CD8-positive, alpha-beta memory T cell (primary cell): ENCODE data around the gene KAZN. TPM values are rescaled to one million over a fixed set of nuclear protein-coding genes. Genes with fewer than 3 reads are reported as not detected.

Source experiments
- CTCF ChIA-PET: fragments of 350-600 bp; sonication (Branson Sonifier 250); formaldehyde crosslinking; loops from one replicate; lab custom pipeline; 2021; ENCODE audit warnings: antibody characterized with exemption; lab: Charles Lee
- POLR2A ChIA-PET: fragments of 350-600 bp; sonication (Branson Sonifier 250); formaldehyde crosslinking; loops from one replicate; lab custom pipeline; 2021; ENCODE audit warnings: antibody characterized with exemption; lab: Charles Lee
- DNase-seq, 5 donors: peaks; one replicate each; pipeline versions ENCODE4 v3.0.0 to v3.0.0-alpha.2; 2020 to 2022; ENCODE audit warnings: mixed read lengths in 1 of 5
- H3K27ac ChIP-seq: one replicate; pipeline ENCODE4 v1.7.0; 2013; ENCODE audit warnings: low read depth, mild to moderate bottlenecking, low read length, moderate library complexity
- H3K27me3 ChIP-seq: 2 replicates; pipeline ENCODE4 v1.7.0; 2013; ENCODE audit warnings: low read length, mild to moderate bottlenecking; ENCODE audit not compliant: insufficient read depth, poor library complexity, severe bottlenecking
- H3K36me3 ChIP-seq: 2 replicates; pipeline ENCODE4 v1.7.0; 2013; ENCODE audit warnings: mild to moderate bottlenecking, low read length, moderate library complexity; ENCODE audit not compliant: insufficient read depth
- H3K4me1 ChIP-seq: 2 replicates; pipeline ENCODE4 v1.7.0; 2013; ENCODE audit warnings: mild to moderate bottlenecking, low read length, moderate library complexity; ENCODE audit not compliant: insufficient read depth
- H3K4me3 ChIP-seq: 2 replicates; pipeline ENCODE4 v1.7.0; 2013; ENCODE audit warnings: mild to moderate bottlenecking, low read length
- H3K9me3 ChIP-seq: 2 replicates; pipeline ENCODE4 v1.7.0; 2013; ENCODE audit warnings: mild to moderate bottlenecking, low read length
- H3K27ac Mint-ChIP-seq, 8 donors: one replicate each; pipeline ENCODE4 v1.8.0; 2020 to 2021; ENCODE audit warnings: mixed read lengths in 8 of 8, mild to moderate bottlenecking in 6 of 8, inconsistent platforms in 3 of 8, moderate library complexity in 3 of 8
- H3K27me3 Mint-ChIP-seq, 2 donors: one replicate each; pipeline ENCODE4 v1.8.0; 2020 to 2021; ENCODE audit warnings: mixed read lengths in 2 of 2, mild to moderate bottlenecking in 1 of 2, moderate library complexity in 1 of 2
- H3K36me3 Mint-ChIP-seq, 3 donors: one replicate each; pipeline ENCODE4 v1.8.0; 2020 to 2021; ENCODE audit warnings: mixed read lengths in 3 of 3, inconsistent platforms in 1 of 3, mild to moderate bottlenecking in 1 of 3
- H3K4me1 Mint-ChIP-seq, 3 donors: one replicate each; pipeline ENCODE4 v1.8.0; 2020 to 2021; ENCODE audit warnings: mixed read lengths in 3 of 3, inconsistent platforms in 1 of 3, mild to moderate bottlenecking in 1 of 3
- H3K4me3 Mint-ChIP-seq, 7 donors: one replicate each; pipeline ENCODE4 v1.8.0; 2020 to 2021; ENCODE audit warnings: mixed read lengths in 7 of 7, mild to moderate bottlenecking in 6 of 7, moderate library complexity in 4 of 7, inconsistent platforms in 2 of 7
- H3K9me3 Mint-ChIP-seq, 5 donors: one replicate each; pipeline ENCODE4 v1.8.0; 2020 to 2022; ENCODE audit warnings: mixed read lengths in 5 of 5, mild to moderate bottlenecking in 3 of 5, moderate library complexity in 2 of 5, inconsistent platforms in 1 of 5
- polyA plus RNA-seq: library from polyadenylated mRNA; unstranded; fragments of 300-500 nt; fragmentation: Illumina TruSeq; gene quantifications from one replicate; pipeline ENCODE4 v1.2.3, GENCODE V29; 2021
- total RNA-seq, 2 experiments: library from RNA; stranded (reverse); gene quantifications; one replicate each; pipeline ENCODE4 v1.2.3, GENCODE V29; 2021

Gene KAZN
- total and polyA plus RNA-seq, 3 experiments from 2014 or later = 0.15 to 0.35 (median 0.18) TPM

GRCh38 chr1:14930247-14930965, 331.9 kb downstream of the KAZN start:
- H3K27ac Mint-ChIP-seq = no peak overlapping the region
- Histone ChIP-seq H3K36me3 (no peaks in the 10 kb centered on the region), H3K4me3 (no peak overlapping the region), H3K9me3 (no peaks in the 10 kb centered on the region), H3K27ac (no peak overlapping the region), H3K27me3 (peaks cover under 1% of the 10 kb centered on the region), H3K4me1 (no peaks in the 10 kb centered on the region)
- ChIA-PET CTCF (no interaction called here), POLR2A (no interaction called here)
- no peak overlapping the region for H3K4me3 Mint-ChIP-seq
- no peaks in the 10 kb centered on the region for H3K36me3 Mint-ChIP-seq
- H3K27me3 Mint-ChIP-seq = peaks cover 24 to 31% of the 10 kb centered on the region in 2 donors
- H3K4me1 Mint-ChIP-seq = peaks cover 5 to 7% (median 5%) of the 10 kb centered on the region in 3 donors
- no peaks in the 10 kb centered on the region for H3K9me3 Mint-ChIP-seq
- DNase-seq = no peak

GRCh38 chr1:14932034-14932638, 333.7 kb downstream of the KAZN start:
- Histone ChIP-seq H3K9me3 (no peaks in the 10 kb centered on the region), H3K36me3 (no peaks in the 10 kb centered on the region), H3K27ac (no peak overlapping the region), H3K27me3 (no peaks in the 10 kb centered on the region), H3K4me3 (no peak overlapping the region), H3K4me1 (no peaks in the 10 kb centered on the region)
- no peak overlapping the region for H3K4me3 Mint-ChIP-seq
- no peaks in the 10 kb centered on the region for H3K9me3 Mint-ChIP-seq
- CTCF ChIA-PET = no interaction called here
- DNase-seq = no peak
- no peaks in the 10 kb centered on the region for H3K36me3 Mint-ChIP-seq
- POLR2A ChIA-PET = no interaction called here
- H3K27ac Mint-ChIP-seq = no peak overlapping the region
- no peaks in the 10 kb centered on the region for H3K4me1 Mint-ChIP-seq
- peaks cover 20% of the 10 kb centered on the region in 2 donors for H3K27me3 Mint-ChIP-seq

- Mint-ChIP-seq H3K4me3 (no peak overlapping the region), H3K4me1 (no peaks in the 10 kb centered on the region), H3K27ac (no peak overlapping the region), H3K9me3 (no peaks in the 10 kb centered on the region), H3K36me3 (no peaks in the 10 kb centered on the region), H3K27me3 (peaks cover 12% of the 10 kb centered on the region in 2 donors)
- DNase-seq = no peak
- Histone ChIP-seq H3K4me3 (no peak overlapping the region), H3K36me3 (no peaks in the 10 kb centered on the region), H3K27ac (no peak overlapping the region), H3K4me1 (no peaks in the 10 kb centered on the region), H3K9me3 (no peaks in the 10 kb centered on the region), H3K27me3 (no peaks in the 10 kb centered on the region)
- CTCF ChIA-PET = no interaction called here
- POLR2A ChIA-PET = no interaction called here
Observed at GRCh38 chr1:14934867-14935266, 336.4 kb downstream of the KAZN start.

GRCh38 chr1:14936815-14937214, 338.3 kb downstream of the KAZN start:
- no peak overlapping the region for H3K4me3 Mint-ChIP-seq
- DNase-seq = no peak
- peaks cover 12 to 16% of the 10 kb centered on the region in 2 donors for H3K27me3 Mint-ChIP-seq
- no peaks in the 10 kb centered on the region for H3K9me3 ChIP-seq
- no peak overlapping the region for H3K4me3 ChIP-seq
- no peaks in the 10 kb centered on the region for H3K27me3 ChIP-seq
- no peak overlapping the region for H3K27ac Mint-ChIP-seq
- no peaks in the 10 kb centered on the region for H3K4me1 ChIP-seq
- no peaks in the 10 kb centered on the region for H3K36me3 ChIP-seq
- no peaks in the 10 kb centered on the region for H3K9me3 Mint-ChIP-seq
- no peaks in the 10 kb centered on the region for H3K4me1 Mint-ChIP-seq
- no peak overlapping the region for H3K27ac ChIP-seq
- ChIA-PET CTCF (no interaction called here), POLR2A (no interaction called here)
- no peaks in the 10 kb centered on the region for H3K36me3 Mint-ChIP-seq

GRCh38 chr1:14937288-14937949, 338.9 kb downstream of the KAZN start:
- H3K27ac ChIP-seq = no peak overlapping the region
- H3K27ac Mint-ChIP-seq = peak overlapping the region in 1 of 8 donors; percentile 52
- H3K27me3 Mint-ChIP-seq = peaks cover 13 to 17% of the 10 kb centered on the region in 2 donors
- no peaks in the 10 kb centered on the region for H3K27me3 ChIP-seq
- H3K4me3 Mint-ChIP-seq = no peak overlapping the region
- no peaks in the 10 kb centered on the region for H3K4me1 ChIP-seq
- ChIA-PET CTCF (no interaction called here), POLR2A (no interaction called here)
- no peaks in the 10 kb centered on the region for H3K4me1 Mint-ChIP-seq
- no peaks in the 10 kb centered on the region for H3K9me3 Mint-ChIP-seq
- H3K4me3 ChIP-seq = no peak overlapping the region
- H3K36me3 Mint-ChIP-seq = no peaks in the 10 kb centered on the region
- DNase-seq = no peak
- H3K36me3 ChIP-seq = no peaks in the 10 kb centered on the region
- H3K9me3 ChIP-seq = no peaks in the 10 kb centered on the region

DNA sequence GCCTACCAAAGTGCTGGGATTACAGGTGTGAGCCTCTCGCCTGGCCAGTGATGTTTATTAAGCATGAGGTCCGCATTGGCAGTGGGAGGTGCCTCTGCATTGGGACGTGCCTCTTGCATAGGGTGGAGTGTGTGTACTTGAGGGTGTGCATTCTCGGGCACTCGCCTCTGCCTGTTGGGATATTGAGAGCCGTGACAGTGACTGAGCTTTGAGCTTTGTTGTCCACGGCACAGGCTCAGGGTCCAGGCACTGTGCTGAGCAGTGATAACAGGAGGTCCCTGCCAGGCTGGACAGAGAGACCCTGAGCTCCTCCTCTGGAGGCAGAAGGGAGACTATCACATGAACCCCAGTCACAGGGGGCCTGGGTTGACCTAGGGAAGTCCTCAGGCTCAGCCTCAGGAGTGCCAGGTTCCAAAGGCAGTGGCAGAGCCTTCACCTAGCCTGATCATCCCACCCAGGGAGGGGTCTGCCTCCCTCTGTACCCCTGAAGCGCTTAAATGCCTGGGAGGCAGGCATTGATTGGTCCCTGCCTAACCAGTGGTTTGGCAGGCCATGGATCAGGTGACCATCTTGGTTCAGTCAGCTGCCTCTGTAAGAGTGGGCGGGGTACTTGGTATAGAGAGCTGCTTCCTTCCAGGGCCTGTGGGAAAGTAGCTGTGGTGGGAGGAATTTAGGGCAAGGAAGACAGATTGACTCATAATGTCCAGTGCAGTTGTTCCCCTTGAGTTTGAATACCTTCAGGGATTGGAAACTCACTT, 341.2 kb downstream of the KAZN start:
- Mint-ChIP-seq H3K4me1 (no peaks in the 10 kb centered on the region), H3K27ac (no peak overlapping the region), H3K27me3 (peaks cover 15 to 21% of the 10 kb centered on the region in 2 donors), H3K36me3 (no peaks in the 10 kb centered on the region), H3K9me3 (no peaks in the 10 kb centered on the region), H3K4me3 (no peak overlapping the region)
- ChIA-PET POLR2A (no interaction called here), CTCF (no interaction called here)
- no peak overlapping the region for H3K27ac ChIP-seq
- DNase-seq = no peak
- no peak overlapping the region for H3K4me3 ChIP-seq
- no peaks in the 10 kb centered on the region for H3K4me1 ChIP-seq
- H3K9me3 ChIP-seq = no peaks in the 10 kb centered on the region
- H3K27me3 ChIP-seq = no peaks in the 10 kb centered on the region
- no peaks in the 10 kb centered on the region for H3K36me3 ChIP-seq

DNA sequence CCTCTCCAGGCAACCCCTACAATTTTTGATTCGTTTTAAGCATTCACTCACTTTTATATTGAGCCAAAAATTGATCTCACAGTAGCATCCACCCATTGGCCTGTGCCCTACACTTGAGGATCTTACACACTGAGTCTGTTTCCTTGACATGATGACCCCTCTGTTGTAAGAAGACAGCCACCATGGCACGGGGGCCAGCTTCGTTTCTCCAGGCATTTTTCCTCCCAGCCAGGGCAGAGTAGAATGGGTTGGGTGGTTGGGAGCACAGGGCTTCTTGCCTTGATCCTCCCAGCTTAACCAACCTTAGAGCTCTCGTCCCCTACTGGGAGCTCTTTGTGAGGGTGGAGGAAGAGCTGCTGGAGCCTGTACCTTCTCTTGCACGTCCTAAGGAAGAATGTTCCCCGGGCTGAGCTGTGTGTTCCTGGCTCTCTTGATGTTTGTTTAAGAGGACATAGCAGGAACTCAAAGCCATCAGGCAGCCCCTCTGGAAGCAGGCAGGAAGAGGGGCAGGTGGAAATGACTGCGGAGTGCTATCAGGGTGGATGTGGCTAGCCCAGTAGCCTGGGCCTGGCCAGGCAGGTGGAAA, 341.9 kb downstream of the KAZN start:
- H3K27me3 ChIP-seq = no peaks in the 10 kb centered on the region
- DNase-seq = no peak
- Mint-ChIP-seq H3K27ac (no peak overlapping the region), H3K36me3 (no peaks in the 10 kb centered on the region), H3K9me3 (no peaks in the 10 kb centered on the region), H3K4me3 (no peak overlapping the region), H3K4me1 (no peaks in the 10 kb centered on the region), H3K27me3 (peaks cover 15 to 21% of the 10 kb centered on the region in 2 donors)
- POLR2A ChIA-PET = no interaction called here
- no peak overlapping the region for H3K4me3 ChIP-seq
- no peaks in the 10 kb centered on the region for H3K9me3 ChIP-seq
- H3K36me3 ChIP-seq = no peaks in the 10 kb centered on the region
- CTCF ChIA-PET = no interaction called here
- no peak overlapping the region for H3K27ac ChIP-seq
- no peaks in the 10 kb centered on the region for H3K4me1 ChIP-seq
